ENCODE data around the gene YWHAG. TPM values are rescaled to one million over a fixed set of nuclear protein-coding genes. Genes with fewer than 3 reads are reported as not detected.
A peak's percentile ranks its signal among the peaks of the same experiment; 100 is the strongest.

Gene YWHAG
- total and polyA plus RNA-seq, 2 of the 13 experiments (the other 11 are each of a cell fraction or from before 2014, with no cell fraction given): 36.9 to 67.5 TPM

- TF ChIP-seq DPF2 (CRISPR knock-in tag; IDR thresholded peaks at IDR 0.05; ENCODE audit: borderline replicate concordance, low read depth) (no peak), TBX3 (IDR thresholded peaks at IDR 0.05; ENCODE audit: borderline replicate concordance) (no peak), MTF2 (CRISPR knock-in tag; IDR thresholded peaks at IDR 0.05; ENCODE audit: borderline replicate concordance) (no peak; the same call in 1 of the 2 replicates), ZNF274 (CRISPR knock-in tag; IDR thresholded peaks at IDR 0.05) (no peak), ASH2L (IDR thresholded peaks at IDR 0.05; ENCODE audit: insufficient read length, low read depth, low read length) (peak; percentile 53), ZNF350 (CRISPR knock-in tag; IDR thresholded peaks at IDR 0.05; ENCODE audit: borderline replicate concordance, low read depth) (peak; percentile 71; the same call in 1 of the 2 replicates), ZBTB2 (CRISPR knock-in tag; IDR thresholded peaks at IDR 0.05; ENCODE audit: low read depth) (no peak), PBX2 (CRISPR knock-in tag; IDR thresholded peaks at IDR 0.05) (no peak), YY1 (IDR thresholded peaks at IDR 0.05; ENCODE audit: insufficient read depth, insufficient replicate concordance, low read depth, low read length) (peak; percentile 36), GRHL1 (CRISPR knock-in tag; conservative IDR thresholded peaks at IDR 0.05) (no peak), HDAC1 (CRISPR knock-in tag; IDR thresholded peaks at IDR 0.05) (peak; percentile 8; the same call in 1 of the 2 replicates), SMYD3 (CRISPR knock-in tag; IDR thresholded peaks at IDR 0.05) (no peak), TFDP2 (CRISPR knock-in tag; IDR thresholded peaks at IDR 0.05) (no peak), ZBTB37 (CRISPR knock-in tag; IDR thresholded peaks at IDR 0.05) (no peak), HNRNPH1 (optimal IDR thresholded peaks at IDR 0.05; ENCODE audit: low read depth, low read length) (no peak), FOXP1 (IDR thresholded peaks at IDR 0.05) (no peak), FOXP1 (CRISPR knock-in tag; IDR thresholded peaks at IDR 0.05) (no peak), ZNF30 (CRISPR knock-in tag; IDR thresholded peaks at IDR 0.05) (no peak), HMGXB4 (CRISPR knock-in tag; IDR thresholded peaks at IDR 0.05; ENCODE audit: borderline replicate concordance in 1 of 2, low read depth in 1 of 2) (peak in 1 of 2 experiments; percentile 58; a peak in 1 of 4 replicates)
Observed at GRCh38 chr7:76359111-76359977, 553 bp upstream of the YWHAG start (continued).
